HG02970 (cell line): ENCODE results near the gene ABCD3.
"Not testable (repeated sequence)": the region's sequence is repeated elsewhere in the genome, so short reads cannot be mapped to it uniquely, and the experiment has no call there.

Source experiments
- ATAC-seq: cut with Tn5 transposase; IDR thresholded peaks from one replicate; pipeline ENCODE4 v1.9.1; 2021; ENCODE audit warnings: mild to moderate bottlenecking, moderate library complexity, moderate number of reproducible peaks; ENCODE audit not compliant: unreplicated experiment, low FRiP score

Gene ABCD3

DNA sequence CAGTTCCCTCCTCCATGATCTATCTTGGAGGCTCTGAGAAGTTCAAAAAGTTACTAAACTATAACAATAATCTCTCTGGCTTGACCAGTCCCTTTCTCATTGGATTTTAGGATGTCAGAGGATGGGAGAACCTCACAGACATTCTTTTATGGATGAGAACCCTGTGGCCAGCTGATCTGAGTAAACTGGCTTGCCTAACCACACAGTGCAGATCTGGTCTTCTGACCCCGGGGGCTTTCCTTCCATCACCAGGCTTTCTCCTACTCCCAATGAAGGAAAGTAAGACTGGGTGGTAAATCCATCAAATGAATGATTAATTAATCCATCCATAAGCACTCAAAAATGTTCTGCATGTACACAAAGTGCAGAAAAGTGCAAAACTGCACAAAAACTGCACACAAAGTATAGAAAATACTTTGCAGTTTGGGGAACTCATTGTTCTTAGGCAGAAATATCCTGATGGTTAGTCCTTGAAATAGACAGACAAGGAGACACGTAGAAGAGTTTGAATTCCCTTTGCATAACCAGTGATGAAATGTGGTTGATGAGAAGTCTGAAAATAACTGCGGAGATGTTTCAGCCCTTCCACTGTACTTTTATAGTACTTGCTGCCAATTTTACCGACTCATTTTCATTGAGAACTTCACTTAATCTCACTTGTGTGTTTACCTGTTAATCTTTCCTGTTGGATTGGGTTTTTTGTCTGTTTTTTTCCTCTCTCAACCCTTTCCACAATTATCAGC lies 125.9 kb downstream of the ABCD3 start:
- no peak for ATAC-seq

DNA sequence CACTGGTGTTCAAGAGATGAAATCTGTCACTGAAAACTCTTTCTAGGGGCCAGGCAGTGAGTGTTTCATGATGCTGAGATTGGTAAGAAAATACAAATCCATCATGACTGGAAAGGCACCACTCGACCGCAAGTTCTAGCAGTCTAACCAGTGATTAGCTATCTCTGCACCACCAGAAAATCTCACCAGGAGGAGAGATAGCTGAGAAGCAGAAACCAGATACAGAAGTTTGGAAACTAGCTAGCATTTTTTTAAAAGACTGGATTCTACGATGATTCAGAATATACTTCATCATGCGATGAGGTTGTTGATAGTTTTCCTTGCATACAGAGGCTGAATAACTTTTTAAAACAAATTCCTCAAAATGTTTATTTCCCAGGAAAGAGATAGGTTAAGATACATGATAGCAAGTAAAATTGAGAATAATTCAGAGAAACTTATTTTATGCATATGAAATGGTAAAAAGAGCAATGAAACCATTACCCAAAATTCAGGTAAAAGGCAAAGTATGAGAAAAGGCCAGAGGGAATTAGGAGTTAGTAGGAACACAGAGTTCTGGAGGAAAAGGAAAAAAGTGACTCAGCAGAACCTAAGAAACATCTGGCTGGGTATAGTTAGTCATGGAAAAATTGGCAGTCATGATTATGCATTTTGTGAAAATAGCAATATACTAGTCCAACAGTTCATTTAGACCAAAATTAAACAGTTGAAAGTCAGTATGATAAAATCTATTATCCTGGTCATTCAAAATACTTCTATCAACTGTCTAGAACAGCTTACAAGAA lies 126.7 kb downstream of the ABCD3 start:
- ATAC-seq: no peak

DNA sequence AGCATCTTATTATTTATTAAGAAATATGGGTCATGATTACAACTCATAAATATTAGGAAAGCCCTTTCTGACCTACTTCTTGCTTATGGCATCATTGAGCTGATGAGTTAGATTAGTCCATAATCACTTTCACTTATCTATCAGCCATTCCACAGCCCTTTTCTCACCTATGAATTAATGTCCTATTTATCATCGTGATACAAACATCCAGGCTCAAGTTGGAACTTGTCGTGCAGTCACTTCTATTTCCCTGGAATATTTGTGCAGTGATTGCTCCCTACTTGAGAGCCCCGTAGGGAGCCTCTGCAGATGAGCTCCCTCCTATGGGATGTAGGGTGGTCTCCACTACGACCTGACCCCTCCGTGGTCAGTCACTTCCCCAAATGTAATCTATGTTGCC lies 131.5 kb downstream of the ABCD3 start:
- no peak for ATAC-seq

DNA sequence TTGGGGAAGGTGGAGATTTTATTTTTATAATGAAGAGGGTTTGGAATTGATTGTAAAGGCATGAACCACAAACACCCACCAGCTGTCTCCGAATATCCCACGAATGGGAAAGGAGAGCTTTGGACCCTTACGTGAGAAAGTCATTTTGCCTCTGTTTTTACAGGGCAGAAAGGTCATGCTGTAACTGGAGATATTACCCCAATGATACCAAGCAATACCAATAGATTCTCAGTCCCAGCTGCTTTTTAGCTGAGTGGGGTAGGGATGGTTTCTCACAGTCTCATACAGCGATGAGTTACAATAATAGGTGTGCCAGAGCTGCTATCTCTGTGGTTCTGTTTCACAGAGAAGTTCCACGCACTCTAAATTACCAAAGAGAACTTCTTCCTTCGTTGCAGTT lies 132.2 kb downstream of the ABCD3 start:
- ATAC-seq: no peak

DNA sequence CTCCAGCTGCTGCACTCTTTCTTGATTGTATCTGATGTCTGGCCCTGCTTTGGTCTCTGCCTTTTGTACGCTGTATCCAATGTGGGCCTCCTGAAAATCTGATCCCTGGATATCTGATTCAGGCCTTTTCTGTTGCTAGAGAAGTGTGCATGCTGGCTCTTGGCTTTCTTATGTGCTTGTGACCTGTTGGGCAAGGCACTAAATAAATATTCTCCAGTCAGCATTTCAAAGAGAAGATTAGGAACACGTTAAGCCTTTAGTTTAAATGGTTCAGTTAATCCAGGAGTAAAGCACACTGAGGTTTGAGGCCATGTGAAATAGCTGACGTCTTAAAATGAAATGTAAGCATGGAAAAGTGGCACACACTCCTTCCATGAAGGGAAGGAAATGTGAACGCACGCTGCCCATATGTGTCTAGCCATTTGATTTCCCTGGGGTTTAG lies 132.6 kb downstream of the ABCD3 start:
- ATAC-seq: no peak

DNA sequence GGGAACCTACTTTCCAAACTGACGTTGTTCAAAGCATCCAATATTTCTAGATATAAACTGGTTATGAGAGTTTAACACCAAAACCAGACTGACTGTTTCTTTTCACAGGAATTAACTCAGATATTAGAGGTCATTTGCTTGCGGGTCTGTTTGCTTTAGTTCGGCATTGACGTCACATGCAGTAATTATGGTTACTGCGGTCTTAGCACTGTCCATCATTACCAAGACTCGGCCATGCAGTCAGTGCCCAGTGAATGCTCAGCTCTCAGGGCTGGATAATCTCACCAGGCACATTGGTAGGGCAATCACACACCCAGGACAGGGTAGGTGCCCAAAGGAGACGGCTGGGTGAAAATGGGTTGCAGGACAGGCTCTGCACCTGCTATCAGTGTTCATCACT lies 133.3 kb downstream of the ABCD3 start:
- ATAC-seq: no peak

DNA sequence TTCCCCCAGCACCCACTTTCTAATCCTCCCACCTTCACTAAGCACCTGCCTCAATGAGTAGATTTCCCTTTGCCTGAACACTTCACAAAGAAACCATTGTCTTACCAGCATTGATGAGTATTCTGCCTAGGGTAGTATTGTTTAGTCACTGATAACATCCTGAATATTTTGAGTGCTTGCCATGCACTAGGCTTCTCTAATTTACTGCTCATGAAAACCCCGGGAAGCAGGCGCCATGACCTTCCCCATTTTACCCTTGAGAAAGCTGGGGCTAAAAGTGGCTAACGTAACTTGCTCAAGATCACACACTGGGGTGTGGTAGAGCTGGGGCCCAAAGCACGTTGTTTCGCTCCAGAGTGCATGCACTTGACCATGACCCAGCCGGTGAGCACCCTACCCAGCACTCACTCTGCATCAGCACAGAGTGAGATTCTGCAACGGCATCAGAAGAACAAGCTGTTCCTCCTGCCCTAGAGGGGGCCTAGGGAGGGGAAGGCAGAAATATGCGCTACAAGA lies 133.9 kb downstream of the ABCD3 start:
- no peak for ATAC-seq

DNA sequence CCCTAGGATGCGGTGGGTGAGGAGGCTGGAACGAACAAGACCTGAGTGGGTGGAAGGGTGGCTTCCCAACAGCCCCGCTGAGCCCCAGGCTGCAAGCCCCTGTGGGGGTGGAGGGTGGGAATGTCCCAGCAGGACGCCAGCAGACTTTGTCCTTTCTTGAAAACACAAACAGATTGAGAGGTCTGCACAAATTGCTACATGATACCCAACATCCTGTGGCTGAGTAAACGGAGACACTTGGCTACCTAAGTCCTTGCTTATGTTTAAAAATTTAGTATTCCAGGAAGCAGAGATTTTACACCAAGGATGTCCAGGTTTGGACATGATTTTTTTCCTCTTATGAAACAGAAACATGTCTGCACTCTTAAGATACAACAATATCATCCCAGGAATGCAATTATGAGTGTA lies 135.1 kb downstream of the ABCD3 start:
- ATAC-seq: no peak

DNA sequence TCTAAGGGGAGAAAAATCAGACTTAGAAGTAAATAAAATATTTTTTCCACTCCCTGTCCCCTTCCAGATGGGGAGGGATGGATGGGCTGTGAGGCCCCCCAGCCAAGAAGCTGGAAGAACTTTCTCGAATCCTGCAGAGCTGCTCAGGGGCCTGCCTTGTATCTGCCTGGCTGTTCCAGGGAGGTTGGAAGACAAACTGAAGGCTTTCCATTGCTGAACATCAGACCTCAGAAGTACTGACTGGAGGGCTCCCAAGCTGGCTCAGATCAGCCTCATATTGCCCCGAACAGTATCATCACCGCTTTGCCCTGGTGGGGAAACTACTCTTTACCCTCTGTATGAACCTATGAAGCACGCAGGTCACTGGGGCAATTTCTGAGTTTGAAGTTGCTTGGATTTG lies 135.7 kb downstream of the ABCD3 start:
- no peak for ATAC-seq

DNA sequence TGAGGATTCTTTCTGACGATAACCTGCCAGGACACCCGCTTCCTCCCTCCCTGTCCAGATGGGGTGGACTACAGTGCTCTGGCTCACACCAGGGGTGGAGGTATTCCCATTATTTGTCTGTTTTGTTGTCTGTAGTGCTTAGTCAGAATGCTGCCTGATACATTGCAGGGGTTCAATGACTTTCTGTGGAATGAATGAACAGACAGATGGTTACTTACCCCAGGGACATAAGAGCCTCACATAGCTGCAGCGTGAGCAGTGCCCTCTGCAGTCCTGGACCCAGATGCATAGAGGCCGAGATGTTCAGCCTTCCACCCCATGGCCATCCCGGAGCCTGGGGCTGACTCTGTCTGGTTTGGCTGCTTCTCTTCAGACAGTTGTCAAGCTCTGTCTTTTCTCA lies 136.4 kb downstream of the ABCD3 start:
- no peak for ATAC-seq

DNA sequence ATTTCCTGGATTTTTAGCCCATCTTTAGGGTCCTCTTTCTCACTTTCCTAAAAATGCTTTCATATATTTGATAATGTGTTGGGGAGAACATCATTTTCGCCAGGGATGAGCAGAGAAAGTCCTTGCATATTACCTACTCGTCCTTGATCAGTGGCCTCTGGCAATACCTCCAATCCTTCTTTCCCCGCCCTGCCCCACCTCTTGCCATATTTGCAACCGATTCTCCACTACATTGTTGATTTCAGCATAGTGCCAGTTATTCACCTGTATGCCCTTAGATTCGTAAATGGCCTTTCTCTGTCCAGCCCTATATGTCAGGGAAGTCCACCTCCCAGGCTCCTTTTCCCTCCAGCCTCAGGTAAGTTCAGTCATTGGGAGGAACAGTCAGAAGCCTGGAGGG lies 136.9 kb downstream of the ABCD3 start:
- no peak for ATAC-seq

DNA sequence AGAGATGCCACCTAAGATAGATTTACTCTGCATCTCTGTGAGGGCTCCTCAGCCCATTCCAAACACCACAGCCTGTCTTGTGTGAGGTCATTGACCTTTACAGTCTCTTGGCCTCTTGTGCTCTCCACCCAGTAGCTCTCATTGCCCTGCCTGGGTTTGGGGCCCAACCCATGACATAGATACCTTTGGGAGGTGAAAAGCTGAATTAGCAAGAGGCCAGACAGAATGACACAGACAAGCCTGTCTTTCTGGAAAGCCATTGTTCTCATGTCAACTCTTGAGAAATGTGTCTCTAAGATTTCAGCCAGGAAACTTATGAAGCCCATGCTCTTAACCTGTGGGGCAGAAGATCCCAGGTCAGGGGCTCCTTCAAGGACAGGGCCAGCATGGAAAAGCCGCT lies 141.7 kb downstream of the ABCD3 start:
- ATAC-seq: no peak

DNA sequence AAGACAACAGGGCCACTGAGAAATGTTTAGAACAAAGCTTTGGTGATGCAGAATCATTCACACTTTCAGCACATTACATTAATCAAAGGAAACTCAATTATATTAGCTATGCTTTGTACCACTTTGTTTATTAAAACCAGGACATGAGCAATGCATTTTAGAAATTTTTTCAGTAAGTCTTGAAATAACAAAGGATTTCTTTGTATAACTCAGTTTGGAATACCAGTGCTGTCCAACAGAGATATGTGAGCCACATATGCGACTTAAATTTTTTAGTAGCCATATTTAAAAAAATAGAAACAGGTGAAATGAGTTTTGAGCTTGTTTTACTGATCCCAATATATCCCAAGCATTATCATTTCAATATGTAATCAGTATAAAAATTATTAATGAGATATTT lies 142.1 kb downstream of the ABCD3 start:
- ATAC-seq: no peak

DNA sequence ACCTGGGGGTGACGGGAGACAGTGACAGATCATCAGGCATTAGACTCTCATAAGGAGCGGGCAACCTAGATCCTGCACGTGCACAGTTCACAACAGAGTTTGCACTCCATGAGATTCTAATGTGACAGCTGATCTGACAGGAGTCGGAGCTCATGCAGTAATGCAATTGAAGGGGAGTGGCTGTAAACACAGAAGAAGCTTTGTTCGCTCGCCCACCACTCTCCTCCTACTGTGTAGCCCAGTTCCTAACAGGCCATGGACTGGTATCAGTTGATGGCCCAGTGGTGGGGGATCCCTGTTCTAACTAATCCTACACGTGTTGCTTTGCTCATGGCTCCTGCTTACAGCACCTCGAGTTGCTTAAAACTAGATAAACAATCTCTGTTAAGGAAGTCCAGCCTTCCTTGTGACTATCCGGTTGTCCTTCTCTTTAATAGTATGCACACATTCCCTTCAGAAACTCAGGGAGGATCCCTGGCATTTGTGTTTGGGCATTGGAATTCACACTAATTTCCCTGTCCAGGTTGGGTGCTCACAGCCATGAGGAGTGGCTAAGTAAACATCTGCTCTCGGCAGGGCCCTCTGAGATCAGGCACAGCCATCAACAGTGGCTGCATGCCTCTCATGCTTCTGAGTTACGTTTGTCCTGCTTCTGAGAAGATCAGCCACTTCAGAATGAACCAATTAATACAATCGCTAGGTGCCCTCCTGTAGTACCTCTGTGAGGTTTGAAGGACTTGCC lies 144.5 kb downstream of the ABCD3 start:
- no peak for ATAC-seq

DNA sequence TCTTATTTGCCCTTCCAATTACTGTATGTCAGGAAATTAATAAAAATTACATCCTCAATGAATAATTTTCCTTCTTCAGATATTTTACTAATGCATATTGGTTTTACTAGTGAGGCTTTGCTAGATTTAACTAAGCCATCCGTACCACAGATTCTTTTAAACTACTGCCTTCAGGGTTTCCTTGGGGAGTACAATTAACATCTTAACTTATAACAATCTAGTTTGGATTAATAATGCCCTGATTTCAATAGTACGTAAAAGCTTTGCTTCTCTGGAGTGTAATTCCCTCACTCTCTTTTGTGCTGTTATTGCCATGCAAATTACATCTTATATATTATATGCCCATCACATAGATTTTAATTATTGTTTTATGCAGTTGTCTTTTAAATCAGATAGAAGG lies 147.7 kb downstream of the ABCD3 start:
- ATAC-seq: no peak

DNA sequence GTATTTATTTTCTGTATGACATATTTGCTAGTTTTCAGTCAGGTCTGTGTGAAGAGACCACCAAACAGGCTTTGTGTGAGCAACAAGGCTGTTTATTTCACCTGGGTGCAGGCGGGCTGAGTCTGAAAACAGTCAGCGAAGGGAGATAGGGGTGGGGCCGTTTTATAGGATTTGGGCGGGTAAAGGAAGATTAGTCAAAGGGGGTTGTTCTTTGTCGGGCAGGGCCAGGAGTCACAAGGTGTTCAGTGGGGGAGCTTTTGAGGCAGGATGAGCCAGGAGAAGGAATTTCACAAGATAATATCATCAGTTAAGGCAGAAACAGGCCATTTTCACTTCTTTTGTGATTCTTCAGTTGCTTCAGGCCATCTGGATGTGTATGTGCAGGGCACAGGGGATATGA lies 148.2 kb downstream of the ABCD3 start:
- not testable (repeated sequence) for ATAC-seq

DNA sequence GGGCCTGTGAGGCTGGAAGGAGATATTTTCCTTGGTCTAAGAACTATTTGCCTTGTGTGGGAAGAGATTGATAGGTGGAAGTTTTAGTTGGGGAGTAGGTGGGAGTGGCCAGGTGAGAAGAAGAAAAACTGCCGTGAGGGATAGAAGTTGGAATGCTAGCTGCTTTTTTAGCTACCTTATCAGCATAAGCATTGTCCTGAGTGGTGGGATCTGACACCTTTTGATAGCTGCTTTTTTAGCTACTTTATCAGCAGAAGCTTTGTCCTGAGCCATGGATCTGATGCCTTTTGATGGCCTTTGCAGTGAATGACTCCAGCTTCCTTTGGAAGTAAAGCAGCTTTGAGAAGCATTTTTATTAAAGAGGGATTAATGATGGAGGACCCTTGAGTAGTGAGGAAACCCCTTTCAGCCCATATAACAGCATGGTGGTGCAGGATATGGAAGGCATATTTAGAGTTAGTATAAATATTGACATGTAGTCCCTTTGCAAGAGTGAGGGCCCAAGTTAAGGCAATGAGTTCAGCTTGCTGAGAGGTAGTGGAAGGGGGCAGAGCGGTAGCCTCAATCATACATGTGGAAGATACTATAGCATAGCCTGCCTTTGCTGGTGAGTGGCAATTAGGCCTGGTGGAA lies 149.9 kb downstream of the ABCD3 start:
- not testable (repeated sequence) for ATAC-seq
